Thyroid gland (tissue), 4 donors: ENCODE data around the gene PYCARD.

Experiments
- CTCF ChIP-seq, 6 experiments: fragments of 200-600 bp in 3 of 6; fragments of 450-650 bp in 3 of 6; sonication (generic) in 3 of 6; IDR thresholded peaks; one replicate each; pipeline ENCODE4 v1.5.1; 2016 to 2019; ENCODE audit warnings: antibody characterized with exemption in 6 of 6, mild to moderate bottlenecking in 2 of 6, inconsistent platforms in 1 of 6, moderate library complexity in 1 of 6
- POLR2A ChIP-seq, 2 donors: fragments of 450-650 bp; IDR thresholded peaks; one replicate each; pipeline ENCODE4 v1.6.1; 2017; ENCODE audit warnings: antibody characterized with exemption in 2 of 2, mild to moderate bottlenecking in 2 of 2, moderate library complexity in 1 of 2

- TF ChIP-seq CTCF (IDR thresholded peaks at IDR 0.05) (no peak), POLR2A (IDR thresholded peaks at IDR 0.05) (no peak)
Measured at GRCh38 chr16:31199430-31200041, 3.0 kb downstream of the PYCARD start.
